ENCODE measurements around the gene TMEM59L. TPM values are rescaled to one million over a fixed set of nuclear protein-coding genes. Genes with fewer than 3 reads are reported as not detected.

Gene TMEM59L
- total and polyA plus RNA-seq, 11 donors: 0.50 to 5.1 (median 1.1) TPM

DNA sequence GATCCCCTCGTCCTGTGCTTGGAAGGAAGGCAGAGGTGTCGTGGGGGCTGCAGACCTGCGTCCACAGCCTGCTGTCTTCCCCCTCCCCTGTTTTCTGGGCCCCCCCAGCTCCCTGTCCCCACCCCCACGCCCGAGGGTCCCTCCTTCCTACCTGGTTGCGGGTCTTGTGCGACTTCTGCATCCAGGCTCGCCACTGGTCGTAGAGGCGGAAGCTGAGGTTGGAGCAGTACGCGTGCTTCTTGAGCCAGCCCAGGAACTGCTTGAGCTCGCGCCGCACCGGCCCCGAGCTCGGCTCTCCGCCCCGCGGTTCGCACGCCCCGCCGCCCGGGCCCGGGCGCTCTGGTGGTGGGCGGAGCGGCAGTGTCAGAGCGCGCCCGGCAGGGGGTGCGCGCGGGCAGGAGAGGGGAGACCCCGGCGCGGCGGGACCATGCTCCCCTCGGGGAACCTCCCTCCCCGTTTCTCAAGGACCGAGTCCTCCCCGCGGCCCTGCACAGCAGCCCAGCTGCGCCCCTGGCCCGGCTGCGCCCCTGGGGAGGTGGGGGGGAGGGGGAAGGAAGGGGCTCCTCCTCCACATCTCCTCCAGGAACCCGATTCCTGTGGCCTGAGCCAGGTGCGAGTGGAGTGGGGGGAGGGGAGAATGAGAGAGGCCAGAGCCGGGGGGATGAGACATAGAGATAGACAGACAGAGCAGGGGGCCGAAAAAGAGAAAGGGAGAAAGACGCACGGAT, 18.4 kb upstream of the TMEM59L start:
- peak; percentile 44 to 72 (median 65) for ATAC-seq
- H3K27me3 ChIP-seq: peaks cover 0 to 30% (median 15%) of the 10 kb centered on the region in 9 donors
- DNase-seq: peak; percentile 68 to 87 (median 73)
- intact Hi-C loops (cut with DNase I): loop anchor here in 8 of 10 donors (1.0 to 10.0 kb wide), 10 partner anchors 61 to 273 kb away; partner anchors contain the start of gene CRTC1 (in 3 of the 8)
- TF ChIP-seq CTCF (IDR thresholded peaks at IDR 0.05): peak; percentile 49 to 94 (median 89)
- peak in 1 of 2 donors; percentile 33 for TF ChIP-seq POLR2A (IDR thresholded peaks at IDR 0.05)
- H3K4me1 ChIP-seq: peaks cover 4 to 39% (median 27%) of the 10 kb centered on the region in 12 donors
- no peaks in the 10 kb centered on the region for H3K9me3 ChIP-seq
- H3K4me3 ChIP-seq: peak overlapping the region in 11 of 12 donors; percentile 12 to 54 (median 46)
- H3K27ac ChIP-seq: peak overlapping the region in 6 of 12 donors; percentile 13 to 63 (median 28)
- H3K36me3 ChIP-seq: peaks cover 0 to 15% (median 11%) of the 10 kb centered on the region in 9 donors
- WGBS, 4 donors: 1 to 3% (median 2%) methylated on average over 16 to 54 of the region's 54 CpGs

DNA sequence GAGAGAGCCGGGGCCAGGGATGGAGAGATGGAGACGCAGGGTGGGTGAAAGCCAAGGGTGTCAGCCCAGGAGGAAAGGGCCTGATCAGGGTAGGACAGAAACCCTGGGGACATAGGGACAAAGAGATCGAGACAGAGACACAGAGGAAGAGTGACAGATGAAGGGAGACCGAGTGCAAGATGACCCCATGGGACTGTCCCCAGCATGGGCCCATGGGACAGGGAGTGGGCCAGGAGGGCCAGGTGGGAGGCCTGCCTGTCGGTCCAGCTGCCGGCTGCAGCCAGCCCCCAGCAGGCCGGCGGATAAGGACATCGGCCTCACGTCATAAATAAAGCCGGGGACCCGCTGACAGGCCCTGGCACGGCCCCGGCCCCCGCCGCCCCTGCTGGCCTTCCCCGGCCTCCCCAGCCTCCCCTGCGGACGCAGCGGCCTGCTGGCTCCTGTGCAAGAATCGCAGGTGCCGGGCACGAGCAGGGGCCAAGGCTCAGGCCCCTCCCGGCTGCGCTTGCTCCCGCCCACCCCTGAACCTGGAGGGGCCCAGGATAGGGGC, 17.8 kb upstream of the TMEM59L start:
- DNase-seq (no peak), ATAC-seq (peak in 2 of 4 donors; percentile 1 to 7)
- 24 to 30% (median 27%) methylated on average over 5 to 26 of the region's 26 CpGs for WGBS, 4 donors
- H3K27ac ChIP-seq: peak overlapping the region in 4 of 12 donors; percentile 18 to 63 (median 38)
- peaks cover 4 to 32% (median 20%) of the 10 kb centered on the region in 12 donors for H3K4me1 ChIP-seq
- H3K27me3 ChIP-seq: peaks cover 0 to 35% (median 21%) of the 10 kb centered on the region in 9 donors
- no peaks in the 10 kb centered on the region for H3K9me3 ChIP-seq
- intact Hi-C loops (cut with DNase I): loop anchor here in 9 of 10 donors (1.0 to 10.0 kb wide), 10 partner anchors 60 to 272 kb away; partner anchors contain the start of gene CRTC1 (in 3 of the 9)
- no peak for TF ChIP-seq CTCF (IDR thresholded peaks at IDR 0.05)
- TF ChIP-seq POLR2A (IDR thresholded peaks at IDR 0.05): no peak
- H3K36me3 ChIP-seq: peaks cover 0 to 15% (median 11%) of the 10 kb centered on the region in 9 donors
- H3K4me3 ChIP-seq: peak overlapping the region in 11 of 12 donors; percentile 12 to 54 (median 46)

DNA sequence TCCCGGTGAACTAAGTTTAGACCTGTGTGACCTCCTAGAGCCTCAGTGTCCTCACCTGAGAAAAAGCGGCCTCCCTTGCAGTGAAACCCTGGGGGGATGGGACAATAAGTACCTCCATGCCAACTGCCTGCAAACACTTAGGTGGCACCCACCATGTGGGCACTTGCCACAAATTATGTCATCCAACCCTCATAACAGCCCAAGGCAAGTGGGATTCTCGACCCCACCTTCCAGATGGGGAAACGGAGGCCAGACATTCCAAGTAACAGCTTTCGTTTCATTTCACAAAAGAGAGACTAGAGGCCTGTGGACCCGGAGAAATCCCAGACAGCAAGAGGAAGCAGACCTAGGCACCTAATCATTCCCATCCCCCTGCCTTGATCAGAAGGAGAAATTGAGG, 17.2 kb upstream of the TMEM59L start:
- Histone ChIP-seq H3K27ac (no peak overlapping the region), H3K4me1 (peaks cover 4 to 27% (median 16%) of the 10 kb centered on the region in 12 donors), H3K36me3 (peaks cover 0 to 13% (median 10%) of the 10 kb centered on the region in 9 donors), H3K27me3 (peaks cover 0 to 38% (median 23%) of the 10 kb centered on the region in 9 donors), H3K4me3 (no peak overlapping the region), H3K9me3 (no peaks in the 10 kb centered on the region)
- 68 to 81% (median 74%) methylated on average over 5 to 6 of the region's 6 CpGs for WGBS, 4 donors
- no peak for ATAC-seq
- TF ChIP-seq POLR2A (IDR thresholded peaks at IDR 0.05) (no peak), CTCF (IDR thresholded peaks at IDR 0.05) (no peak)
- DNase-seq: no peak
- intact Hi-C loops (cut with DNase I): loop anchor here in 6 of 10 donors (2.0 to 10.0 kb wide), 6 partner anchors 59 to 253 kb away; no protein-coding TSS in a partner anchor

DNA sequence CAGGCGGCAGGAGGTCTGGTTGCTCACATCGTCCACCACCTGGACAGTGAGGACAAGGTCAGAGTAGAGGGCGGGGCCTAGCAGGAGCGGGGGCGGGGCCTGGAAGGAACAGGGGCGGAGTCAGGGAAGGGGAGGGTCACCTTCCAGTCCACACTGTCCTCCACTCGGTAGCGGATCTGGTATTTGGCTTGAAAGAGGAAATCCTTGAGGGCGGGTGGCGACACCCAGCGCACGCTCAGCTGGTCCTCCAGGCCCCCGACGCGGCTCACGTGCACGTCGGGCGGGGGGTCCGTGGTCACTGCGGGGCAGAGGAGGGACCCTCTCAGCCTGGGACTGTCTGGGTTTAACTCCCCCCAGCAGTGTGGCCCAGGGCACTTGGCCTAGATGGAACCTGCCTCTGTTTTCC, 15.9 kb upstream of the TMEM59L start:
- peaks cover 0 to 4% (median 0%) of the 10 kb centered on the region in 9 donors for H3K36me3 ChIP-seq
- ATAC-seq (peak in 3 of 4 donors; percentile 39 to 53 (median 44)), DNase-seq (peak in 1 of 5 donors; percentile 77)
- H3K4me3 ChIP-seq: no peak overlapping the region
- H3K27me3 ChIP-seq: peaks cover 0 to 50% (median 23%) of the 10 kb centered on the region in 9 donors
- WGBS, 4 donors: 13 to 18% (median 15%) methylated on average over 6 to 21 of the region's 21 CpGs
- intact Hi-C loops (cut with DNase I): loop anchor here in 5 of 10 donors (5.0 to 10.0 kb wide), 4 partner anchors 58 to 251 kb away; no protein-coding TSS in a partner anchor
- no peak overlapping the region for H3K27ac ChIP-seq
- H3K4me1 ChIP-seq: peaks cover 4 to 27% (median 16%) of the 10 kb centered on the region in 12 donors
- TF ChIP-seq CTCF (IDR thresholded peaks at IDR 0.05): no peak
- TF ChIP-seq POLR2A (IDR thresholded peaks at IDR 0.05): no peak
- H3K9me3 ChIP-seq: no peaks in the 10 kb centered on the region

All from heart left ventricle (tissue), 16 donors.